ENCODE measurements around the gene KCNIP3. TPM values are rescaled to one million over a fixed set of nuclear protein-coding genes. Genes with fewer than 3 reads are reported as not detected.
A peak's percentile ranks its signal among the peaks of the same experiment; 100 is the strongest.

Gene KCNIP3
- total RNA-seq, 1 donor from 2014 or later: under 0.01 TPM

DNA sequence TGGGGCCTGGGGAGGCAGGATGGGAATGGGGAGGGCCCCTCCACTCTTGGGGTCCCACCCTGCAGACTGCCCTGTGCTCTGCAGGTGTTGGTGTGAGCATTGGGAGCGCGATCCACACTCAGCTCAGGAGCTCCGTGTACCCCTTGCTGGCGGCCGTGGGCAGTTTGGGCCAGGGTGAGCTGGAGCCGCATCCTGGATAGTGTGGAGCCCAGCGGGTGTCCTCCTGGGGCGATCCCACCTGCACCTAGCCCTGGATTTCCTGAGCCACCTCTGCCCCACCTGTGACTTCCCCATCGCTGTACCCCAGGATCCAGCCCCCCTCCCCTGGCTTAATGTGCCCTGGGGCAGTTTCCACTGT is 20.3 kb upstream of the KCNIP3 start:
- no peaks in the 10 kb centered on the region for H3K27me3 ChIP-seq (ENCODE audit: control insufficient read depth, insufficient read depth, low read length)
- TF ChIP-seq, protein P1, sequence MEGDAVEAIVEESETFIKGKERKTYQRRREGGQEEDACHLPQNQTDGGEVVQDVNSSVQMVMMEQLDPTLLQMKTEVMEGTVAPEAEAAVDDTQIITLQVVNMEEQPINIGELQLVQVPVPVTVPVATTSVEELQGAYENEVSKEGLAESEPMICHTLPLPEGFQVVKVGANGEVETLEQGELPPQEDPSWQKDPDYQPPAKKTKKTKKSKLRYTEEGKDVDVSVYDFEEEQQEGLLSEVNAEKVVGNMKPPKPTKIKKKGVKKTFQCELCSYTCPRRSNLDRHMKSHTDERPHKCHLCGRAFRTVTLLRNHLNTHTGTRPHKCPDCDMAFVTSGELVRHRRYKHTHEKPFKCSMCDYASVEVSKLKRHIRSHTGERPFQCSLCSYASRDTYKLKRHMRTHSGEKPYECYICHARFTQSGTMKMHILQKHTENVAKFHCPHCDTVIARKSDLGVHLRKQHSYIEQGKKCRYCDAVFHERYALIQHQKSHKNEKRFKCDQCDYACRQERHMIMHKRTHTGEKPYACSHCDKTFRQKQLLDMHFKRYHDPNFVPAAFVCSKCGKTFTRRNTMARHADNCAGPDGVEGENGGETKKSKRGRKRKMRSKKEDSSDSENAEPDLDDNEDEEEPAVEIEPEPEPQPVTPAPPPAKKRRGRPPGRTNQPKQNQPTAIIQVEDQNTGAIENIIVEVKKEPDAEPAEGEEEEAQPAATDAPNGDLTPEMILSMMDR (IDR thresholded peaks at IDR 0.05; ENCODE audit: insufficient read depth, low read length, severe bottlenecking): no peak
- DNase-seq (ENCODE audit: low read depth) (no peak), FAIRE-seq (no peak)
- H3K4me3 ChIP-seq (ENCODE audit: low read depth, low read length): no peak overlapping the region
- peaks cover 31% of the 10 kb centered on the region for H3K36me3 ChIP-seq (ENCODE audit: control insufficient read depth, insufficient read depth, low read length)

DNA sequence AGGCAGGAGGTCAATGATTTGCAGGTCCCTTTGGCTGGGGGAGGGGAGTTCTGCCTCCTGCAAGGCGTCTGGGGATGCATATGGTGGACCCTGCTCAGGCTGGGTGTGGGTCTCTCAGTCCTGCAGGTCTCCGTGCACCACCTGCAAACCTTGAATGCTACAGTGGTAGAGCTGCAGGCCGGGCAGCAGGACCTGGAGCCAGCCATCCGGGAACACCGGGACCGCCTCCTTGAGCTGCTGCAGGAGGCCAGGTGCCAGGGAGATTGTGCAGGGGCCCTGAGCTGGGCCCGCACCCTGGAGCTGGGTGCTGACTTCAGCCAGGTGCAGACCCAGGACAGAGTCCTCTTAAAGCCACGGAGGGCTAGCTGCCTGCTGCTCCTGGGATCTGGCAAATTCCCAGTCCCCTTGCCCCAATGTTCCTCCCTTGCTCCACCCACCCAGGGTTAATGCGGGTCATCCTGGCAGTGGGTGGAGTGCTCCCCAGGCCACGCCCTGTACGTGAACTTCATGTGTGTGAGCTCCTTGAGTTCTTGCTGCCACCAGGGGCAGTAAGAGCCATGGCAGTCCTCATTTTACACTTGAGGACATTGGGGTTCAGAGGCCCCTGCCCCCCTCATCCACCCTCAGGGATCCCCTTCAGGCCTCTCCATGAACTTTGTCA is 19.8 kb upstream of the KCNIP3 start:
- TF ChIP-seq, protein P1 (IDR thresholded peaks at IDR 0.05; ENCODE audit: insufficient read depth, low read length, severe bottlenecking): peak; percentile 67
- Histone ChIP-seq H3K27me3 (ENCODE audit: control insufficient read depth, insufficient read depth, low read length) (no peaks in the 10 kb centered on the region), H3K4me3 (ENCODE audit: low read depth, low read length) (no peak overlapping the region), H3K36me3 (ENCODE audit: control insufficient read depth, insufficient read depth, low read length) (peaks cover 36% of the 10 kb centered on the region)
- DNase-seq (ENCODE audit: low read depth): peak; percentile 57
- no peak for FAIRE-seq

DNA sequence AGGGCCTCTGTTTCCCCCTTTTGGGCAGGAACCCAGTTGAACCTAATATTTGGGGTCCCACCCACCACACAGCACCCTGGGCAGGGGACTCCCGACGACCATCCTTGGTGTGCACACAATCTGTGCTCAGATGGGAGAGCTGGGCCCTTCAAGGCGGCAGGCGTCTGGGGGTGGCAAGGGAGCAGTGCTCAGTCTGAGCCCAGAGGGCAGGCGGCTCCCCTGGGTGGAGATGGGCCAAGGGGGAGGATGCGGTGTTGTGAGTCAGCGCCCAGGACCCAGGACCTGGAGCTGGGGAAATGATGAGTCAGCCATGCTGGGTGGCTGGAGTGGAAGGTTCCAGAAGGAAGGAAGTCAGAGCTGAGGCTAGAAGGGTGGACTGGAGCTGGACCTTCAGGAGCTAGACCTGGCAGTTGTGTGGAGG is 19.1 kb upstream of the KCNIP3 start:
- FAIRE-seq (no peak), DNase-seq (ENCODE audit: low read depth) (peak; percentile 91)
- no peak overlapping the region for H3K4me3 ChIP-seq (ENCODE audit: low read depth, low read length)
- H3K27me3 ChIP-seq (ENCODE audit: control insufficient read depth, insufficient read depth, low read length): no peaks in the 10 kb centered on the region
- H3K36me3 ChIP-seq (ENCODE audit: control insufficient read depth, insufficient read depth, low read length): peaks cover 39% of the 10 kb centered on the region
- TF ChIP-seq, protein P1 (IDR thresholded peaks at IDR 0.05; ENCODE audit: insufficient read depth, low read length, severe bottlenecking): no peak

DNA sequence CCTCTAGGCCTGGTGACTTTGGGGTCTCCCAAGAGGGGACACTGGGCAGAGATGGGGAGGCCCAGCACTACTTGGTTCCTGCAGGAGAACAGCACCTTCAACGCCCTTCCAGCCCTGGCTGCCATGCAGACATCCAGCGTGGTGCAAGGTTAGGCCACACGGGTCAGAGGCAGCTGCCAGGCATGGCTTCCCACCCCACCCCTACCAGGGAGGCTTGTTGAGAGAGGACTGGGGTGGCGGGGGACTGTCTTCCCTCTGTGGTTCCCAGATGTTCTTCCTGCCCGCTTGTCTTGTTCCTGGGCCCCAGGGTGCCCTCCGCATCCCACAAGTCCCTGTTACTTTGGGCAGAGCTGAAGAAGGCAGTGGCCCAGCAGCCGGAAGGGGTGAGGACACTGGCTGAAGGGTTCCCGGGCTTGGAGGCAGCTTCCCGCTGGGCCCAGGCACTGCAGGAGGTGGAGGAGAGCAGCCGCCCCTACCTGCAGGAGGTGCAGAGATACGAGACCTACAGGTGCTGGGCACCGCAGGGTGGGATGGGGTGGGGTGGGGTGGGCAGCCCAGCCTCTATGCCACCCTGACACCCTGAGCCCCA is 18.4 kb upstream of the KCNIP3 start:
- TF ChIP-seq, protein P1 (IDR thresholded peaks at IDR 0.05; ENCODE audit: insufficient read depth, low read length, severe bottlenecking): no peak
- H3K36me3 ChIP-seq (ENCODE audit: control insufficient read depth, insufficient read depth, low read length): peaks cover 40% of the 10 kb centered on the region
- FAIRE-seq: no peak
- H3K27me3 ChIP-seq (ENCODE audit: control insufficient read depth, insufficient read depth, low read length): no peaks in the 10 kb centered on the region
- H3K4me3 ChIP-seq (ENCODE audit: low read depth, low read length): no peak overlapping the region
- no peak for DNase-seq (ENCODE audit: low read depth)

DNA sequence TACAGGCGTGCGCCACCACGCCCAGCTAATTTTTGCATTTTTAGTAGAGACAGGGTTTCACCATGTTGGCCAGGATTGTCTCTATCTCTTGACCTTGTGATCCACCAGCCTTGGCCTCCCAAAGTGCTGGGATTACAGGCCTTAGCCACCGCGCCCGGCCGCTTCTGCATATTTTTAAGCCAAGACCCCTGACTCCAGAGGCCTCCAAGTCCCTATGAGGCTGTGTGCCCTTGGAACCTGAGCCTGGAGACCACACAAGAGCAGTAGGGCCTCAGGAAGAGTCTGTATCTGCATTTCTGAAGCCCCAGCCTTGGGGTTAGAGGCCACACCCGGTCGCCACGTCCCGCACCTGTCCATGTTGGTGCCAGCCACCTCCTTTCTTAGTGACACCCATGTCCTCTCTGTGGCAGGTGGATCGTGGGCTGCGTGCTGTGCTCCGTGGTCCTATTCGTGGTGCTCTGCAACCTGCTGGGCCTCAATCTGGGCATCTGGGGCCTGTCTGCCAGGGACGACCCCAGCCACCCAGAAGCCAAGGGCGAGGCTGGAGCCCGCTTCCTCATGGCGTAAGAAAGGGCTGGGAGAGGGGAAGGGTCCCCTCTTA is 17.6 kb upstream of the KCNIP3 start:
- TF ChIP-seq, protein P1 (IDR thresholded peaks at IDR 0.05; ENCODE audit: insufficient read depth, low read length, severe bottlenecking): no peak
- DNase-seq (ENCODE audit: low read depth) (no peak), FAIRE-seq (no peak)
- no peak overlapping the region for H3K4me3 ChIP-seq (ENCODE audit: low read depth, low read length)
- H3K36me3 ChIP-seq (ENCODE audit: control insufficient read depth, insufficient read depth, low read length): peaks cover 40% of the 10 kb centered on the region
- no peaks in the 10 kb centered on the region for H3K27me3 ChIP-seq (ENCODE audit: control insufficient read depth, insufficient read depth, low read length)

All from bronchial epithelial cell (primary cell).